AG08396 (cell line): ENCODE measurements around the gene PNPLA1.

Source experiments
- DNase-seq: peaks from one replicate; pipeline ENCODE4 v3.0.0; 2012; ENCODE audit warnings: low spot score, mixed read lengths

Gene PNPLA1, protein sequence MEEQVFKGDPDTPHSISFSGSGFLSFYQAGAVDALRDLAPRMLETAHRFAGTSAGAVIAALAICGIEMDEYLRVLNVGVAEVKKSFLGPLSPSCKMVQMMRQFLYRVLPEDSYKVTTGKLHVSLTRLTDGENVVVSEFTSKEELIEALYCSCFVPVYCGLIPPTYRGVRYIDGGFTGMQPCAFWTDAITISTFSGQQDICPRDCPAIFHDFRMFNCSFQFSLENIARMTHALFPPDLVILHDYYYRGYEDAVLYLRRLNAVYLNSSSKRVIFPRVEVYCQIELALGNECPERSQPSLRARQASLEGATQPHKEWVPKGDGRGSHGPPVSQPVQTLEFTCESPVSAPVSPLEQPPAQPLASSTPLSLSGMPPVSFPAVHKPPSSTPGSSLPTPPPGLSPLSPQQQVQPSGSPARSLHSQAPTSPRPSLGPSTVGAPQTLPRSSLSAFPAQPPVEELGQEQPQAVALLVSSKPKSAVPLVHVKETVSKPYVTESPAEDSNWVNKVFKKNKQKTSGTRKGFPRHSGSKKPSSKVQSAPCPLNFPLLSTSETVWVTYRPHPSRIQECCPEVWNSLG

GRCh38 chr6:36269834-36270705 is at the start of gene PNPLA1:
Gene PNPLA1, plus strand, starts transcription at chr6:36270060. Its CDS starts 400 bp downstream, at chr6:36270460.
- DNase-seq, result no peak

DNA sequence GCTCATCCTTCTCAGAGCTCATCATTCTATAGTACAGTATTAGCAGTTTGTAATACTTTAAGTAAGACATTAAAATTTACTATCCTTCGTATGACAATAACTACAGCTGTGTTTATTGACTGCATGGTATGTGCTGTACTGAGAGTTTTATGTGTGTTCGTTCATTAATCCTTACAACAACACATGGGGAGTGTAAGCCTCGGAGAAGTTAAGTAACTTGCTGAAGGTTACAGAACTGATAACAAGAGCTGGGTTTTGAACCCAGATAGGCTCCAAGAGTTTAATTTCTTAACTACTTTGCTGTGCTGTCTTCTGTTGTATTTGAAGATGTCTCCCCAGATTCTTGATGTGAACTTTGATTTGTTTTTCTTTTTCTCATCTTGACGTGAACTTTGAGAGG is 49.6 kb upstream of the PNPLA1 start:
- DNase-seq, result no peak

GRCh38 chr6:36221674-36222073 is 48.2 kb upstream of the PNPLA1 start:
- DNase-seq, result no peak

DNA sequence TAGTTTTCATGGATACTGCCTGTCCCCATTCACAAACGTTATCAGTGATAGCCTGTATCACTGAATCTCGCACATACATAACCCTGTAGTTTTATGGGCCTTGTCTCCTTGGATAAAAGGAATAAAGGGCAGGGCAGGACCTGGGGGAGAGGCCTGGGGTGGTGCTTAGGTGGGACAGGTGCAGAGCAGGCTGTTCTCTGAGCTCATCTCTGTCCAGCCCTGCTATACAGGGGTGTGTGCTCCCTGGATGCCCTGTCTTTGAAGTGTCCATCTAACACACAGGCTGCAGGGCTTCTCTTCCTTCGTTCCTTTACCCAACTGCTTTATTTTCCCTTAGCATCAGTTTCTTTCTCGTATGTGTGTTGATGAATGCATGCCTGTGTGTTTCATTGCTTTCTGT is 46.9 kb upstream of the PNPLA1 start:
- no peak for DNase-seq

DNA sequence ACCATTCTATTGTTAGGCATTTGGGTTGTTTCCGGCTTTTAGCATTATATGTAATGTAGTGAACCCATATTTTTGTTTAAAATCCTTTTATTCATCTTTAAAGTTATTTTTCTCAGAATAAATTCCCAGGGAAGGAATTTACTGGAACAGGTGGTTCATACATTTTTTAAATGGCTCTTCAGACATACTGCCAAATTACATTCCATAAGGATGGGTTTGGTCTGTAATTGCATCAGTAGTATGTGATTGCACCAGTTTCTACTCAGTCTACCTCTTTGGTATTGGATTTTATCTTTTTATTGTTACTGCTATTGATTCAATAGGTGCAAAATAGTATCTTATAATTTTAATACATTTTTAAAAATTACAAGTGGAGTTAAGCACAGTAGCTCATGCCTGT is 46.2 kb upstream of the PNPLA1 start:
- no peak for DNase-seq

DNA sequence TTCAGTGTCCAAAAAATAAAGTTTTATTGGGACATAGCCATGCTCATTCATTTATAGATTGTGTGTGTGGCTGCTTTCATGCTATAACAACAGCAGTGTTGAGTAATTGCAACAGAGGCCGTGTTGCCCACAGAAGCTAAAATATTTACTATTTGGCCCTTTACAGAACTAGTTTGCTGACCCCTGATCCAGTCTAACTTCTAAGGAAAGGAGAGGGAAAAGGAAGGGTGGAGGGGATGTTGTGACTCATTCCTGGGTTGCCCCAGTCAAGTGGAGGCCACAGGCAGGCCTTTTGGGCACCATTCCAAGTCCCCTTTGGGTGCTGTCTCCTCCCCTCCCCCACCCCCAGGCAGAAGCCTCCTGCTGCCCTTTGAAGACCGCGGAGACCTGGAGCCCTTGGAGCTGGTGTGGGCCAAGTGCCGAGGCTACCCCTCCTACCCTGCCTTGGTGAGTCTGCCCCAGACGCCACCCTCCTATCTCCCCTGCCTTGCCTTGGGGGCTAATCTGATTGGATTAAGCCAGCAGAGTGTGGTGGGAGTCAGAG is 44.9 kb upstream of the PNPLA1 start:
- no peak for DNase-seq

DNA sequence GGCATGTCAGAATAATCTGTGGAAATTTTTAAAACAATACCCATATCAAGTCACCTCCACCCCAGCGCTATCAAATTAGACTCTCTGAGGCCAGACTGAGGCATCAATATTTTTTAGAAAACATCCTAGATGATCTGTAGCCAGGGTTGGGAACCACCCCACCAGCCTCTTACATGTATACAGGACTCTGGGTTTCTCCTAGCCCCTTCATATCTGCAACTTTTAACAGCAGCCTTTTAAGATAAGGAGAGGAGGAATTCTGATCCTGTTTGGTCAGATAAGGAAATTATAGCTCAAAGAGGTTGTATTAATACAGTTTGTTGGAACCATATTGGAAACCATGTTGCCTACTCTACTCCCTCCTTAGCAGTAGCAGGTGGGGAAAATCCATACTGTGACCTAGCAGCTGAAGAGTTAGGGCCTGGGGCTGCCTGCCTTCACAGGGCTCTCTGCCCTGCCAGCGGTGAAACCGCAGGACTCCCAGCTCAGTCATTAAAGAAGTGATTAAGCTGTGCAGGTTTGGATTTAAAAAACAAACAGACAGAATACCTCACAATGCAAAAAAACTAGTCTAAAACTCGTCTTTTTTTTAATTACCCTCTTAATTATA is 43.3 kb upstream of the PNPLA1 start:
- no peak for DNase-seq

GRCh38 chr6:36227379-36228228 is 42.3 kb upstream of the PNPLA1 start:
- no peak for DNase-seq

DNA sequence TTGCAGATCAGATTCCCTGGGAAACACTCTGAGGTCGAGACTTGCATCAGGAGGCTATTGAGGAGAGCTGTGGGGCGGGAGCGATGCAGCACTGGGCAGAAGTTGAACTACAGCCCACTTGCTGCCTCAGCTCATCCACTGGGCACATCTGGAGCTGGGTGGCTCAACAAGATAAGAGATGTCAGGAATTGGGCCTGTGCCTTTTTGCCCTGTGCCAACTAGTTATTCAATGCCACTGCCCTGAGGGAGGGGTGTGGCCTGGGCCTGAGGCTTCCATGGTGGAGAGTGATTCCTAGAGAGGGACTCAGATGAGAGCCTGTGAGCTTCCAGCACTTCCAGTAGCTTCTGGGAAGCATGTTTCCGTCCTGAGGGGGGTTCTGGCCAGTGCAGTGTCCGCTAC is 40.6 kb upstream of the PNPLA1 start:
- no peak for DNase-seq

DNA sequence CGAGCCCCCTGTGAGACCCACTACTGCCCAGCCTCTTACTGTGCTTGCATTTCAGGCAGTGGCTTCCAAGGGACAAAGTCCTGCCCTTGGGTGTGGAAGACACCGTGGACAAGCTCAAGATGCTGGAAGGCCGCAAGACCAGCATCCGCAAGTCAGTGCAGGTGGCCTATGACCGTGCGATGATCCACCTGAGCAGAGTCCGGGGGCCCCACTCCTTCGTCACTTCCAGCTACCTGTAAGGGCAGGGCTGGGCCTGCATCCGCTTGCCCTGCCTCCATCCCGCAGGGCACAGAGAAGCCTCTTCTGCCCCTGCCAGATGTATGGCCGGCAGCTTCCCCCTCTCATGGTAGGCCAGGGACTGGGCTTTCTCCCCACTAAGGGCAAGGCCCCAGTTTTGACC is 39.5 kb upstream of the PNPLA1 start:
- DNase-seq, result no peak

DNA sequence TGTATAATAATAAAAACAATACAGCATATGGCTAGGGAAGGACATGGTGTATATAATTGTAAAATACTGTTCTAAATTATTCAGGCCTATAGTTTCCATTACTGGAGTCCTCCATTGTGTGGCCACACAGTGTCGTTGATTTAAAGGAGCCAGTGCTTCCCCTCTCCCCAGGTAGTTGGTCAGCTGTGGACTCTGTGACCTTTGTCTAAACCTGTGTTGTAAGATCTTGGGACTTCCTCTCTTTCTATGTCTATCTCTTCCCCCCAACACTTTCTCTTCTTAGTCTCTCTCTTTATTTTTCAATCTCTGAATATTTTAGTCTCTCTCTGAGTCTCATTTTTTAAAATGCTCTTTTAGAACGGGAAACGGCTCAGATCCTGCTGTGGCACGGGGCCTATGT is 37.7 kb upstream of the PNPLA1 start:
- no peak for DNase-seq

GRCh38 chr6:36235309-36235708 is 34.6 kb upstream of the PNPLA1 start:
- DNase-seq, result no peak

DNA sequence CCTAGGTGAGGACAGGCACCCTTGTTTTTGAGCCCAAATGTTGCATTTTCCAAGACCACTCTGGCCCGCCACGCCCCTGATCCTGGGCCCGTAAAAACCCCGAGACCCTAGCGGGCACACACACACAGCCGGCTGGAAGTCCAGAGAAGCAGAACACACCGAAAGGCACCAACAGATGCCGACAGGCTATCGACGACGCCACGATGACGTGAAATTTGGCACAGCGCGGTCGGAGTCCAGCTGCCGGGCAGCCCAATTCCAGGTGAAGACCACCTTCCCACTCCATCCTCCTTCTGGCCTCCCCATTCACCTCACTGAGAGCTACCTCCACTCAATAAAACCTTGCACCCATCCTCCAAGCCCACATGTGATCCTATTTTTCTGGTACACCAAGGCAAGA is 34.0 kb upstream of the PNPLA1 start:
- DNase-seq, result no peak

- no peak for DNase-seq
Observed at GRCh38 chr6:36239774-36240173, 30.1 kb upstream of the PNPLA1 start.

GRCh38 chr6:36241728-36242127 is 28.1 kb upstream of the PNPLA1 start:
- DNase-seq, result no peak

- no peak for DNase-seq
Observed at GRCh38 chr6:36242161-36242560, 27.7 kb upstream of the PNPLA1 start.

DNA sequence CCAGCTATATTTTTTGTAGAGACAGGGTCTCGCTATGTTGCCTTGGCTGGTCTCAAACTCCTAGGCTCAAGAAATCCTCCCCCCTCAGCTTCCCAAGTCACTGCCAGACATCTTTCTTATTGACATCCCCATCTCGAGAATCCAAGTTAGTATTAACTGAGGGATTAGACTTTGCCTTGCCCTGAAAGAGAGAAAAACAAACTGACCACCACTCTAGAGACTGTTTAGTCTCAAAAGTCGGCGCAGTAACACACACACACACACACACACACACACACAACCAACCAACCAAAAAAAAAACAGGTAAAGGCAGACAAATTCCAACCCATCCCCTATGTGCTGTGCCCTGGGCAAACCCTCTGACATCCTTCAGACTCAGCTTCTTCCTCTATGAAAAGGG is 27.2 kb upstream of the PNPLA1 start:
- no peak for DNase-seq

- DNase-seq, result no peak
Observed at GRCh38 chr6:36243562-36244212, 26.2 kb upstream of the PNPLA1 start.

GRCh38 chr6:36244641-36245280 is 25.1 kb upstream of the PNPLA1 start:
- DNase-seq, result no peak

DNA sequence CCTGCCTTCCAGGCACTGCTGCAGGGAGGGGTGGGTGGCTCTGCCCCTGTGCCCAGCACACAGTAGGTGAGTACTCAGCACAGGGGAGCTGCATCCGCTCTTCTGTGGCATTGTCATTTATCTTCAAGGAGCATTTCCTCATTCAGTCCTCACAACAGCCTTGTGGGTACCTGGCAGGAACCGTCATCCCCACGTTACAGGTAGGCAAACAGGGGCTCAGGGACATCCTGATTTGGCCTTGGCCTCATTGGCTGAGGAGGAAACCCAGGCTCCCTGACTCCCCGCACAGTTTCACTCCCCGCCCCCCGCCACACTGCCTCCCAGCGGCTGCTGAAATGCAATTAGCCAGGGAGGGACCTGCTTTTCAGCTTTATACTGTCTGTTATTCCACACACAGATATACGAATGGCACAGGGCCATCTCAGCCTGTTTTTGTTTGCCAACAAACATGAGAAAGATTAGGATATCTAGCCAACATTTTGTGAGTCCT is 24.2 kb upstream of the PNPLA1 start:
- no peak for DNase-seq
